Esophagus squamous epithelium (tissue), 5 donors: ENCODE measurements around the gene PERP. TPM values are rescaled to one million over a fixed set of nuclear protein-coding genes. Genes with fewer than 3 reads are reported as not detected.

Experiments used
- DNase-seq: peaks from one replicate; lab custom pipeline; 2025; lab: John Stamatoyannopoulos, UW
- H3K27ac ChIP-seq, 4 donors: fragments of 200-600 bp; sonication (generic); one replicate each; pipeline ENCODE4 v1.5.1; 2016 to 2019; ENCODE audit warnings: mild to moderate bottlenecking in 1 of 4
- H3K27me3 ChIP-seq, 4 donors: fragments of 200-600 bp; sonication (generic); 1 replicate in 3 of 4; 2 replicates in 1 of 4; pipeline versions ENCODE4 v1.5.1 to v1.6.0; 2017 to 2021; ENCODE audit warnings: antibody characterized with exemption in 1 of 4
- H3K36me3 ChIP-seq, 3 donors: fragments of 200-600 bp; sonication (generic); one replicate each; pipeline ENCODE4 v1.5.1; 2016 to 2019
- H3K4me1 ChIP-seq, 3 donors: fragments of 200-600 bp; sonication (generic); one replicate each; pipeline ENCODE4 v1.5.1; 2017 to 2019
- H3K4me3 ChIP-seq, 4 donors: fragments of 200-600 bp; sonication (generic); 1 replicate in 3 of 4; 2 replicates in 1 of 4; pipeline ENCODE4 v1.5.1; 2016 to 2019; ENCODE audit warnings: mild to moderate bottlenecking in 2 of 4, moderate library complexity in 1 of 4
- H3K9me3 ChIP-seq, 3 donors: fragments of 200-600 bp; sonication (generic); one replicate each; pipeline ENCODE4 v1.5.1; 2016 to 2019
- CTCF ChIP-seq, 6 experiments: fragments of 450-650 bp in 4 of 6; fragments of 200-600 bp in 2 of 6; sonication (generic) in 2 of 6; IDR thresholded peaks; one replicate each; pipeline ENCODE4 v1.5.1; 2016 to 2019; ENCODE audit warnings: antibody characterized with exemption in 6 of 6, mild to moderate bottlenecking in 4 of 6, moderate library complexity in 4 of 6
- POLR2A ChIP-seq, 4 donors: fragments of 450-650 bp; IDR thresholded peaks; one replicate each; pipeline ENCODE4 v1.6.1; 2017; ENCODE audit warnings: antibody characterized with exemption in 4 of 4, mild to moderate bottlenecking in 4 of 4, moderate library complexity in 3 of 4
- WGBS, 2 donors: methylation state at CpG; one replicate each; pipeline ENCODE4 v1.1.5; 2018; 5-methylcytosine and 5-hydroxymethylcytosine counted together
- intact Hi-C: fragments of 100-400 bp; cut with DNase I; formaldehyde crosslinking; loops from one replicate; pipeline ENCODE4 v1.15.0; 2022
- total RNA-seq, 4 donors: library from RNA; depleted of rRNA; stranded (reverse); fragments of >200 nt; gene quantifications; one replicate each; pipeline ENCODE4 v1.1.0, GENCODE V29; 2016
- donor health status: DM: yes; HTN: yes; CAD: no.

The PERP gene
- total RNA-seq, 4 donors from 2014 or later = 586 to 976 (median 833) TPM

GRCh38 chr6:138106665-138107077, 548 bp downstream of the PERP start:
- WGBS, 2 donors = 4 to 15% methylated on average over 8 to 10 of the region's 17 CpGs
- Histone ChIP-seq H3K9me3 (no peaks in the 10 kb centered on the region), H3K4me1 (peaks cover 0 to 50% (median 4%) of the 10 kb centered on the region in 3 donors), H3K27me3 (peaks cover 0 to 6% (median 0%) of the 10 kb centered on the region in 4 donors), H3K4me3 (peak overlapping the region; percentile 72 to 84 (median 80)), H3K36me3 (peaks cover 0 to 1% (median 0%) of the 10 kb centered on the region in 3 donors), H3K27ac (peak overlapping the region; percentile 93 to 99 (median 98))
- no peak for DNase-seq
- intact Hi-C loops = loop anchor here (5.0 kb wide), 1 partner anchor 74 kb away; no protein-coding TSS in a partner anchor
- no peak for TF ChIP-seq POLR2A (IDR thresholded peaks at IDR 0.05)

- peaks cover 0 to 7% (median 0%) of the 10 kb centered on the region in 3 donors for H3K36me3 ChIP-seq
- intact Hi-C loops = loop anchor here (5.0 kb wide), 1 partner anchor 74 kb away; no protein-coding TSS in a partner anchor
- peaks cover 0 to 6% (median 0%) of the 10 kb centered on the region in 4 donors for H3K27me3 ChIP-seq
- DNase-seq = no peak
- peak overlapping the region; percentile 72 to 84 (median 80) for H3K4me3 ChIP-seq
- H3K9me3 ChIP-seq = no peaks in the 10 kb centered on the region
- TF ChIP-seq CTCF (IDR thresholded peaks at IDR 0.05) (no peak), POLR2A (IDR thresholded peaks at IDR 0.05) (peak in 2 of 4 donors; percentile 10 to 20)
- peaks cover 0 to 56% (median 4%) of the 10 kb centered on the region in 3 donors for H3K4me1 ChIP-seq
- peak overlapping the region; percentile 93 to 99 (median 98) for H3K27ac ChIP-seq
- WGBS, 2 donors = 11 to 21% methylated on average over 10 of the region's 10 CpGs
Measured at GRCh38 chr6:138105880-138106664, 1.1 kb downstream of the PERP start.

- intact Hi-C loops = loop anchor here (5.0 kb wide), 1 partner anchor 73 kb away; no protein-coding TSS in a partner anchor
- H3K4me3 ChIP-seq = peak overlapping the region; percentile 72 to 84 (median 80)
- H3K36me3 ChIP-seq = peaks cover 0 to 8% (median 0%) of the 10 kb centered on the region in 3 donors
- H3K27ac ChIP-seq = peak overlapping the region; percentile 93 to 99 (median 98)
- no peak for DNase-seq
- H3K4me1 ChIP-seq = peaks cover 0 to 62% (median 4%) of the 10 kb centered on the region in 3 donors
- 54 to 60% methylated on average over 5 of the region's 5 CpGs for WGBS, 2 donors
- TF ChIP-seq CTCF (IDR thresholded peaks at IDR 0.05) (peak in 1 of 6 experiments; percentile 14), POLR2A (IDR thresholded peaks at IDR 0.05) (peak in 3 of 4 donors; percentile 64 to 76 (median 74))
- H3K9me3 ChIP-seq = no peaks in the 10 kb centered on the region
- H3K27me3 ChIP-seq = peaks cover 0 to 6% (median 0%) of the 10 kb centered on the region in 4 donors
Measured at GRCh38 chr6:138105446-138105845, 1.8 kb downstream of the PERP start.

- TF ChIP-seq CTCF (IDR thresholded peaks at IDR 0.05) (no peak), POLR2A (IDR thresholded peaks at IDR 0.05) (no peak)
- intact Hi-C loops = loop anchor here (5.0 kb wide), 1 partner anchor 72 kb away; no protein-coding TSS in a partner anchor
- DNase-seq = no peak
- H3K4me3 ChIP-seq = peak overlapping the region; percentile 72 to 84 (median 80)
- peaks cover 0 to 6% (median 0%) of the 10 kb centered on the region in 4 donors for H3K27me3 ChIP-seq
- no peaks in the 10 kb centered on the region for H3K9me3 ChIP-seq
- H3K4me1 ChIP-seq = peaks cover 0 to 69% (median 4%) of the 10 kb centered on the region in 3 donors
- H3K36me3 ChIP-seq = peaks cover 0 to 8% (median 0%) of the 10 kb centered on the region in 3 donors
- WGBS, 2 donors = 24 to 52% methylated on average over 10 of the region's 10 CpGs
- H3K27ac ChIP-seq = peak overlapping the region; percentile 93 to 99 (median 98)
Measured at GRCh38 chr6:138104618-138105213, 2.5 kb downstream of the PERP start.

- 42 to 57% methylated on average over 5 of the region's 5 CpGs for WGBS, 2 donors
- intact Hi-C loops = no loop called here
- peak overlapping the region; percentile 72 to 84 (median 80) for H3K4me3 ChIP-seq
- no peaks in the 10 kb centered on the region for H3K9me3 ChIP-seq
- H3K36me3 ChIP-seq = peaks cover 0 to 8% (median 0%) of the 10 kb centered on the region in 3 donors
- TF ChIP-seq POLR2A (IDR thresholded peaks at IDR 0.05) (no peak), CTCF (IDR thresholded peaks at IDR 0.05) (no peak)
- H3K27me3 ChIP-seq = peaks cover 0 to 6% (median 0%) of the 10 kb centered on the region in 4 donors
- peaks cover 0 to 72% (median 5%) of the 10 kb centered on the region in 3 donors for H3K4me1 ChIP-seq
- DNase-seq = no peak
- H3K27ac ChIP-seq = peak overlapping the region; percentile 73 to 99 (median 98)
Measured at GRCh38 chr6:138103871-138104270, 3.3 kb downstream of the PERP start.
